Spinal cord (tissue), 10 donors: ENCODE results near the gene OCIAD1. TPM values are rescaled to one million over a fixed set of nuclear protein-coding genes. Genes with fewer than 3 reads are reported as not detected.
A peak's percentile ranks its signal among the peaks of the same experiment; 100 is the strongest.
"Not testable (repeated sequence)": the region's sequence is repeated elsewhere in the genome, so short reads cannot be mapped to it uniquely, and the experiment has no call there.

Experiments
- DNase-seq, 6 donors: peaks; one replicate each; pipeline versions ENCODE4 v3.0.0 to v3.0.0-alpha.2; 2013 to 2015; ENCODE audit warnings: low spot score in 6 of 6, low read depth in 4 of 6
- H3K27ac ChIP-seq: one replicate; pipeline ENCODE4 v1.5.1; 2013; ENCODE audit warnings: low read depth, low read length, control low read depth
- H3K27me3 ChIP-seq: one replicate; pipeline ENCODE4 v1.6.1; 2013; ENCODE audit warnings: low read length; ENCODE audit not compliant: control insufficient read depth, insufficient read depth
- H3K36me3 ChIP-seq: one replicate; pipeline ENCODE4 v1.6.1; 2013; ENCODE audit warnings: low read length; ENCODE audit not compliant: control insufficient read depth, insufficient read depth
- H3K4me1 ChIP-seq: one replicate; pipeline ENCODE4 v1.6.1; 2013; ENCODE audit warnings: low read length; ENCODE audit not compliant: control insufficient read depth, insufficient read depth
- H3K4me3 ChIP-seq: one replicate; pipeline ENCODE4 v1.5.1; 2013; ENCODE audit warnings: low read depth, low read length, control low read depth
- H3K9me3 ChIP-seq: one replicate; pipeline ENCODE4 v1.6.1; 2013; ENCODE audit warnings: low read length; ENCODE audit not compliant: control insufficient read depth, insufficient read depth
- WGBS: methylation state at CpG from one replicate; pipeline ENCODE4 v1.1.5; 2013; ENCODE audit warnings: missing lambda C conversion rate; ENCODE audit not compliant: insufficient coverage; 5-methylcytosine and 5-hydroxymethylcytosine counted together
- polyA plus RNA-seq, 2 donors: library from polyadenylated mRNA; unstranded; fragments of 120-200 nt; gene quantifications; one replicate each; pipeline ENCODE4 v1.2.1, GENCODE V29; 2013; ENCODE audit not compliant: insufficient read length in 2 of 2
- total RNA-seq, 2 donors: library from RNA; depleted of rRNA in 1 of 2; stranded (reverse); fragments of 120-200 nt in 1 of 2; fragments of >200 nt in 1 of 2; gene quantifications; one replicate each; pipeline versions ENCODE4 v1.2.3 to v1.2.4, GENCODE V29; 2013 to 2014
- donor health status: healthy.

OCIAD1 gene
- total and polyA plus RNA-seq, 4 donors: 193 to 389 (median 308) TPM

DNA sequence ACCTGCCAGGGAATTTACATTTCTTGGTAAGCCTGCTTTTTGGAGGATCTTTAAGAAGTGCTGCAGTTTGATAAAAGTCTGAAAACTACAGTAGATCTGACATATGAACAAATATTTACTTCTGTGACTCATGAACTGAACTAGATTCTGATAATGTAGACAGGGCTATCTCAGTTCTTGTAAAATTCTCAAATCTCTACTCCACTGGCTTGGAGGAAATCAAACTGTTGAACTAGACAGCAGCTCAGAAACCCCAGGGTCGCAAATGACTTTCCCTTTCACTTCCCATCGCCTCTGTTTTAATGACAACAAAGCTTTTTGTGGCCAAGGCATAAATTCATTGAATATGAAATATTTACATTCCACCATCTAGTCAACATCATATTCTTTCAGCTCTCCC, 15.4 kb upstream of the OCIAD1 start:
- Histone ChIP-seq H3K27me3 (no peaks in the 10 kb centered on the region), H3K4me1 (no peaks in the 10 kb centered on the region), H3K36me3 (no peaks in the 10 kb centered on the region), H3K27ac (no peak overlapping the region), H3K9me3 (no peaks in the 10 kb centered on the region), H3K4me3 (no peak overlapping the region)
- no CpG with 5 or more reads among the region's 2 CpGs for WGBS
- no peak for DNase-seq

DNA sequence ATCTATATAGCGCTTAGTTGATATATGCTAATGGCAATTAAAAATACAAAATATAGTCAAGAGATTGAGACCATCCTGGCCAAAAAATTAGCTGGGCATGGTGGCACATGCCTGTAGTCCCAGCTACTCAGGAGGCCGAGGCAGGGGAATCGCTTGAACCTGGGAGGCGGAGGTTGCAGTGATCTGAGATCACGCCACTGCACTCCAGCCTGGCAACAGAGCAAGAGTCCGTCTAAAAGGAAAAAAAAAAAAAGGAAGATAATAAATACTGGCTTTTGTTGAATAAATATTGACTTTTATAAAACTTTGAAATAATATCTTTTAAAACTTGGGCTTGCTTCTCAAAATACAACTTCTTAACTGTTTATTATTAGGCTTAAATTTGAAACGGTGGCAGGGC, 14.6 kb upstream of the OCIAD1 start:
- not testable (repeated sequence) for H3K27ac ChIP-seq, H3K9me3 ChIP-seq, H3K36me3 ChIP-seq, DNase-seq, H3K27me3 ChIP-seq, H3K4me3 ChIP-seq, H3K4me1 ChIP-seq
- 97% methylated on average over 4 of the region's 7 CpGs for WGBS

DNA sequence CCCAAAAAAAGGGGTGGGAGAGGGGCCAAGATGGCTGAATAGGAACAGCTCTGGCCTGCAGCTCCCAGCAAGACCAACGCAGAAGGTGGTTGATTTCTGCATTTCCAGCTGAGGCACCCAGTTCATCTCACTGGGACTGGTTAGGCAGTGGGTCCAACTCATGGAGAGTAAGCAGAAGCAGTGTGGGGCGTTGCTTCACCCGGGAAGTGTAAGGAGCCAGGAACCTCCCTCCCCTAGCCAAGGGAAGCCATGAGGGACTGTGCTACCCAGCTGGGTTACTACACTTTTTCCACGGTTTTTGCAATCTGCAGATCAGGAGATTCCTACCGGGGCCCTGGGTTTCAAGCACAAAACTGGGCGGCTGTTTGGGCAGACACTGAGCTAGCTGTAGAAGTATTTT, 13.9 kb upstream of the OCIAD1 start:
- no peaks in the 10 kb centered on the region for H3K36me3 ChIP-seq
- H3K4me3 ChIP-seq: no peak overlapping the region
- 79% methylated on average over 6 of the region's 6 CpGs for WGBS
- no peak overlapping the region for H3K27ac ChIP-seq
- H3K27me3 ChIP-seq: no peaks in the 10 kb centered on the region
- no peak for DNase-seq
- H3K4me1 ChIP-seq: no peaks in the 10 kb centered on the region
- H3K9me3 ChIP-seq: no peaks in the 10 kb centered on the region

DNA sequence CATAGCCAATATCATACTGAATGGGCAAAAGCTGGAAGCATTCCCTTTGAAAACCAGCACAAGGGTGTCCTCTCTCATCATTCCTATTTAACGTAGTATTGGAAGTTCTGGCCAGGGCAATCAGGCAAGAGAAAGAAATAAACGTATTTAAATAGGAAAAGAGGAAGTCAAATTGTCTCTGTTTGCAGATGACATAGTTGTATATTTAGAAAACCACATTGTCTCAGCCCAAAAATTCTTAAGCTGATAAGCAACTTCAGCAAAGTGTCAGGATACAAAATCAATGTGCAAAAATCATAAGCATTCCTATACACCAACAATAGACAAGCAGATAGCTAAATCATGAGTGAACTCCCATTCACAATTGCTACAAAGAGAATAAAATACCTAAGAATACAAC, 9.5 kb upstream of the OCIAD1 start:
- not testable (repeated sequence) for H3K36me3 ChIP-seq, H3K4me3 ChIP-seq, H3K4me1 ChIP-seq, H3K27me3 ChIP-seq, DNase-seq, H3K27ac ChIP-seq, H3K9me3 ChIP-seq
- WGBS: no CpG with 5 or more reads among the region's 2 CpGs

DNA sequence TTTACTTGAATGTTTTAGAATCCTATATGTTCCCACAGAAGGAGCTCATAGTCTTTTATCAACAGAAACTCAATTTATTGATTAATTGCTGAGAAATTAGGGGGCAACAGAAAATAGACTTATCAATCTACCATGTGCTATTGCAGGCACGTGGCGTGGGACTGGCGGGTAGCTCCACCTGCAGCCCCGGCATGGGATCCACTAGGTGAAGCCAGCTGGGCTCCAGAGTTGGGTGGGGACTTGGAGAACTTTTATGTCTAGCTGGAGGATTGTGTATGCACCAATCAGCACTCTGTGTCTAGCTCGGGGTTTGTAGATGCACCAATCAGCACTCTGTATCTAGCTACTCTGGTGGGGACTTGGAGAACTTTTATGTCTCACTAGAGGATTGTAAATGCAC, 3.3 kb upstream of the OCIAD1 start:
- 95% methylated on average over 3 of the region's 5 CpGs for WGBS
- no peak for DNase-seq
- H3K27ac ChIP-seq: no peak overlapping the region
- H3K4me1 ChIP-seq: peaks cover 1% of the 10 kb centered on the region
- no peaks in the 10 kb centered on the region for H3K36me3 ChIP-seq
- H3K9me3 ChIP-seq: no peaks in the 10 kb centered on the region
- H3K4me3 ChIP-seq: no peak overlapping the region
- H3K27me3 ChIP-seq: no peaks in the 10 kb centered on the region

DNA sequence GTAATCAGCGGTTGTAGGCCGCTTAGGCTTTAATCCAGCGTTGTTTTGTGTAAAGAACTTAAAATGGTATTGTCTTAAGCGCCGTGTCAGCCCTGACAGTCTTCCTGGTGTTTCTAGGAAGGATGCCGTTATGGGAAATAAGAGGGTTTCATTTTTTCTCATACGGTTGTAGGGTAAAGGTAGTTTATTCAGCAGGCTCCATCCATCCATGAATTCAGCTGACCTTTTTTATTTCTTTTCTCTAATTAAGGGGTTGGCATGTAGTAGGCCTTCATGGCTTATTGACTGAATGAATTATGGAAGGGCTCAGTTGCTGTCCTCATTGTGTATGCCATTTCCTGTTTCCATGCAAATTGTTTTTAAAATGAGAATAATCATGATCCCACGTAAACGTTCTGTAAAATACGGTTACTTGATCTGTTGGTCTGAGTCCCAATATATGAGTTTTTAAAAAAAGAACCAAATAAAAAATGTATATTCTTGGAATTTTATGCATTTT, 693 bp downstream of the OCIAD1 start:
- H3K36me3 ChIP-seq: peaks cover 22% of the 10 kb centered on the region
- no peaks in the 10 kb centered on the region for H3K9me3 ChIP-seq
- H3K4me1 ChIP-seq: peaks cover 7% of the 10 kb centered on the region
- peak in 1 of 6 donors; percentile 28 for DNase-seq
- WGBS: 0% methylated on average over 5 of the region's 10 CpGs
- H3K4me3 ChIP-seq: peak overlapping the region; percentile 90
- peak overlapping the region; percentile 95 for H3K27ac ChIP-seq
- no peaks in the 10 kb centered on the region for H3K27me3 ChIP-seq

DNA sequence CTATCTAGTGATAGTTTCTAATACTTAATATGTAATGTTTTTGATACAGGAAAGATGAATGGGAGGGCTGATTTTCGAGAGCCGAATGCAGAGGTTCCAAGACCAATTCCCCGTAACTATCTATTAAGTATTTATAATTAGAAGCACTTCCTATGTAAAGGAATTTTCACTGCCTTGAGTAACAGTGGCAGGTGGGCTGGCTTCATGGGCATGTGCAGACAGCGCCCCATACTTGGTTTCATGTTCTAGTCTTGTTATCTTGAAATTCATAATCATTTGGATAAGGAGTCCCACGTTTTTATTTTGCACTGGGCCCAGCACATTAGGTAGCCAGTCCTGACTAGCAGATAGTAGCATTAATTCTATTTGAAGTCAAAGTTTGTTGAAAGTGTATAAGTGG, 1.7 kb downstream of the OCIAD1 start:
- no peak overlapping the region for H3K4me3 ChIP-seq
- no peak for DNase-seq
- 90% methylated on average over 2 of the region's 5 CpGs for WGBS
- H3K27me3 ChIP-seq: no peaks in the 10 kb centered on the region
- peaks cover 28% of the 10 kb centered on the region for H3K36me3 ChIP-seq
- H3K9me3 ChIP-seq: no peaks in the 10 kb centered on the region
- peaks cover 7% of the 10 kb centered on the region for H3K4me1 ChIP-seq
- H3K27ac ChIP-seq: no peak overlapping the region

DNA sequence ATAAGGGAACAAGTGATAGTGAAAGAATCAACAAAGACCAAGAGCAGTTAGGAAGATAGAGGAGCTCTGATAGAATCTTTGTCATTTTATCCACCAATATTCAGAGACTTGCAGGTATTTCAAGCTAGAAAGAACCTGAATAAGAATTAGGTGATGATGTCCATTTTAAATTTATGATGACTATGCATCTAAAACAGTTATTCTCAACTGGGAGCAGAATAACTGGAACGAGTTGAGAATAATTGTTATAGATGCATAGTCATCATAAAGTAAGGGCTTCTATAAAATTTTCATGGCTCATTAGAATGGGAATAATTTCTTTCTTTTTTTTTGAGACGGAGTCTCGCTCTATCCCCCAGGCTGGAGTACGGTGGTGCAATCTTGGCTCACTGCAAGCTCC, 5.8 kb downstream of the OCIAD1 start:
- no CpG with 5 or more reads among the region's 4 CpGs for WGBS
- DNase-seq: no peak

DNA sequence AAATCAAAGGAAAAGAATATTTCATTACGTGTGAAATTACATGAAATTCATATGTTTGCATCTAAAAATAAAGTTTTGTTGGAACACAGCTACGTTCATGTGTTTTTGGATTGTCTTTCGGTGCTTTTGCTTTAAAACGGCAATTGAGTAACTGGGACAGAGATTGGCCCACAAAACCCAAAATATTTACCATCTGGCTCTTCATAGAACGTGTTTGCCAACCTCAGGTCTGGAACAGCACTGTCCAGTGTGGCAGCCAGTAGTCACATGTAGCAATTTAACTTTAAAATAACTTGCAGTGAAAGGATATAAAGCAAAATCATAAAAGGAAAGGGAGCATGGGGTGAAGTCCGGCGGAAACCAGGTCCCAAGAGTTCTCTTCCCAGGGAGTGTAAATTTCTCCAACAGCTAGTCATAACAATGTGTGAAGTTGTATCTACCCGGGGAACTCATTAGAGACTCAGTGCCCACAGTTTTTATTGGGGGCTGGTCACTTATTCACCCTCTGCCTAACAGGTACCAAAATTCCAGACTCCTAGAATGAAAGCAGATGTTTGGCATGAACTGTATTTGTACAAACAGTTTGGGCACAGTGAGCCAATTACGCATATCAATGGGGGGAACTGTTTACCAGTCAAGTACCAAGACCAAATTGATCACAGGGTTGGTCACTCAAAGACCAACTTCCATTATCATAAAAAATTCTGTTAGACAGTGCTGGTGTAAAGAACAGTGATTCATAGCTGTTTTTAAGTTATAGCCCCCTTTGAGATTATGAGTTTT, 10.3 kb downstream of the OCIAD1 start:
- H3K36me3 ChIP-seq: peaks cover 19% of the 10 kb centered on the region
- H3K27me3 ChIP-seq: no peaks in the 10 kb centered on the region
- H3K27ac ChIP-seq: no peak overlapping the region
- no peaks in the 10 kb centered on the region for H3K9me3 ChIP-seq
- H3K4me3 ChIP-seq: no peak overlapping the region
- WGBS: no CpG with 5 or more reads among the region's 9 CpGs
- H3K4me1 ChIP-seq: no peaks in the 10 kb centered on the region
- no peak for DNase-seq

More for the DNA sequence above, 5.8 kb downstream of the OCIAD1 start:
- Histone ChIP-seq H3K36me3 (peaks cover 35% of the 10 kb centered on the region), H3K27ac (no peak overlapping the region), H3K27me3 (no peaks in the 10 kb centered on the region), H3K9me3 (no peaks in the 10 kb centered on the region), H3K4me1 (peaks cover 7% of the 10 kb centered on the region), H3K4me3 (no peak overlapping the region)

DNA sequence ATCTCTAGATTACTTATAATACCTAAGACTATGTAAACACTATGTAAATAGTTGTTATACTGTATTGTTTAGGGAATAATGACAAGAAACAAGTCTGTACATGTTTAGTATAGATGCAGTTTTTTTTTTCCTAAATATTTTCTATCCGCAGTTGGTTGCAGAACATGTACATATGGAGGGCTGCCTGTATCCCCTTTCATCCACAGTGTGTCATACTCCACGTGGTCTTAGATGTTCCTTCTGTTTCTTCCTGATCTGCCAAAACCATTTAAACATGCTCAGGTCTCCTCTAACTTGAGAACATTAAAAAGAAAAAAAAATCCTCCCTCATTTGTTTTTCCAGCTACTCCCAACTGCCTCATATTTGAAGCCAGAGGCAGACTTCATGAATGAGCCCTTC, 14.0 kb downstream of the OCIAD1 start:
- H3K27ac ChIP-seq: no peak overlapping the region
- peaks cover 9% of the 10 kb centered on the region for H3K36me3 ChIP-seq
- DNase-seq: peak in 1 of 6 donors; percentile 43
- WGBS: 80% methylated on average over 2 of the region's 2 CpGs
- no peaks in the 10 kb centered on the region for H3K4me1 ChIP-seq
- no peak overlapping the region for H3K4me3 ChIP-seq
- H3K27me3 ChIP-seq: no peaks in the 10 kb centered on the region
- H3K9me3 ChIP-seq: no peaks in the 10 kb centered on the region
